ENCODE measurements around the gene ESYT2.
"Not testable (repeated sequence)": the region's sequence is repeated elsewhere in the genome, so short reads cannot be mapped to it uniquely, and the experiment has no call there.

ESYT2 gene

GRCh38 chr7:158829342-158830210 is at the start of gene ESYT2:
TSS of gene ESYT2 (minus strand) at chr7:158829509. CDS start at chr7:158829418, 91 bp downstream.
- peak within 1 kb of the TSS; percentile 93 for H3K27ac ChIP-seq
- peak; percentile 8 for TF ChIP-seq CTCF (conservative IDR thresholded peaks at IDR 0.05)

- H3K27ac ChIP-seq, result not testable (repeated sequence)
These were observed 49.1 kb upstream of the ESYT2 start for GRCh38 chr7:158878151-158879079.

- TF ChIP-seq CTCF (conservative IDR thresholded peaks at IDR 0.05), result no peak
- H3K27ac ChIP-seq, result no peak overlapping the region
These were observed 47.7 kb upstream of the ESYT2 start for GRCh38 chr7:158876984-158877383.

- TF ChIP-seq CTCF (conservative IDR thresholded peaks at IDR 0.05), result no peak
- no peak overlapping the region for H3K27ac ChIP-seq
These were observed 40.6 kb upstream of the ESYT2 start for GRCh38 chr7:158869876-158870275.

GRCh38 chr7:158868764-158869410 is 39.6 kb upstream of the ESYT2 start:
- H3K27ac ChIP-seq, result no peak overlapping the region
- TF ChIP-seq CTCF (conservative IDR thresholded peaks at IDR 0.05), result no peak

GRCh38 chr7:158867214-158867984 is 38.1 kb upstream of the ESYT2 start:
- TF ChIP-seq CTCF (conservative IDR thresholded peaks at IDR 0.05), result no peak
- H3K27ac ChIP-seq, result no peak overlapping the region

GRCh38 chr7:158865977-158866376 is 36.7 kb upstream of the ESYT2 start:
- TF ChIP-seq CTCF (conservative IDR thresholded peaks at IDR 0.05), result no peak
- no peak overlapping the region for H3K27ac ChIP-seq

Measured in VCaP (cell line).